HL-60 (cell line): ENCODE data around the gene ZNF22.

Experiments used
- DNase-seq, 2 experiments: peaks; one replicate each; pipeline ENCODE4 v3.0.0-alpha.2; 2010 to 2020; ENCODE audit warnings: low read depth in 1 of 2, low spot score in 1 of 2
- H3K27ac ChIP-seq: fragments of 250-450 bp; sonication (Bioruptor Pico); replicated peaks from 2 replicates; pipeline ENCODE4 v1.5.1; 2020; ENCODE audit warnings: mild to moderate bottlenecking, moderate library complexity
- H3K27me3 ChIP-seq: fragments of 250-450 bp; sonication (Bioruptor Pico); 2 replicates; pipeline ENCODE4 v1.5.1; 2021; ENCODE audit warnings: mild to moderate bottlenecking, moderate library complexity; ENCODE audit not compliant: insufficient read depth, poor library complexity, severe bottlenecking
- H3K4me3 ChIP-seq: replicated peaks from 2 replicates; pipeline ENCODE4 v1.5.1; 2011; ENCODE audit warnings: mild to moderate bottlenecking, control low read depth, low read length; ENCODE audit not compliant: insufficient read depth
- GABPA ChIP-seq: IDR thresholded peaks from 2 replicates; pipeline ENCODE4 v1.6.1; 2012; ENCODE audit warnings: low read depth
- POLR2AphosphoS5 ChIP-seq: IDR thresholded peaks from 2 replicates; pipeline ENCODE4 v1.6.1; 2012; ENCODE audit warnings: low read depth
- SPI1 ChIP-seq: IDR thresholded peaks from 2 replicates; pipeline ENCODE4 v1.6.1; 2012; ENCODE audit warnings: low read depth, mild to moderate bottlenecking, borderline replicate concordance
- TF ChIP-seq, protein P1 (sequence below): IDR thresholded peaks from one replicate; pipeline ENCODE4 v1.5.1; 2011; ENCODE audit warnings: low read length, control low read depth, inconsistent platforms; ENCODE audit not compliant: insufficient read depth
- TF ChIP-seq, protein P2 (sequence below): IDR thresholded peaks from 2 replicates; pipeline ENCODE4 v1.6.1; 2012; ENCODE audit warnings: low read depth; ENCODE audit not compliant: insufficient replicate concordance

ZNF22 gene

DNA sequence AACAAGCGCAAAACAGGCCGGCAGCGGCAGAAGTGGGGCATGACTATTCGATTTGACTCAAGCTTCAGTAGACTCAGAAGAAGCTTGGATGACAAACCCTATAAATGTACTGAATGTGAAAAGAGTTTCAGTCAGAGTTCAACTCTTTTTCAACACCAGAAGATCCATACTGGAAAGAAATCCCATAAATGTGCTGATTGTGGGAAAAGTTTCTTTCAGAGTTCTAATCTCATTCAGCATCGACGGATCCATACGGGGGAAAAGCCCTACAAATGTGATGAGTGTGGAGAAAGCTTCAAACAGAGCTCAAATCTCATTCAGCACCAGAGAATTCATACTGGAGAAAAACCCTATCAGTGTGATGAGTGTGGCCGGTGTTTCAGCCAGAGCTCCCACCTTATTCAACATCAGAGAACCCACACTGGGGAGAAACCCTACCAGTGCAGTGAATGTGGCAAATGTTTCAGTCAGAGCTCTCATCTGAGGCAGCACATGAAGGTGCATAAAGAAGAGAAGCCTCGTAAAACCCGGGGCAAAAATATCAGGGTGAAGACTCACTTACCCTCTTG lies 2.8 kb downstream of the ZNF22 start:
- Histone ChIP-seq H3K4me3 (no peak overlapping the region), H3K27me3 (no peaks in the 10 kb centered on the region), H3K27ac (no peak overlapping the region)
- TF ChIP-seq POLR2AphosphoS5 (no peak), GABPA (no peak), SPI1 (no peak)
- TF ChIP-seq, protein P1, sequence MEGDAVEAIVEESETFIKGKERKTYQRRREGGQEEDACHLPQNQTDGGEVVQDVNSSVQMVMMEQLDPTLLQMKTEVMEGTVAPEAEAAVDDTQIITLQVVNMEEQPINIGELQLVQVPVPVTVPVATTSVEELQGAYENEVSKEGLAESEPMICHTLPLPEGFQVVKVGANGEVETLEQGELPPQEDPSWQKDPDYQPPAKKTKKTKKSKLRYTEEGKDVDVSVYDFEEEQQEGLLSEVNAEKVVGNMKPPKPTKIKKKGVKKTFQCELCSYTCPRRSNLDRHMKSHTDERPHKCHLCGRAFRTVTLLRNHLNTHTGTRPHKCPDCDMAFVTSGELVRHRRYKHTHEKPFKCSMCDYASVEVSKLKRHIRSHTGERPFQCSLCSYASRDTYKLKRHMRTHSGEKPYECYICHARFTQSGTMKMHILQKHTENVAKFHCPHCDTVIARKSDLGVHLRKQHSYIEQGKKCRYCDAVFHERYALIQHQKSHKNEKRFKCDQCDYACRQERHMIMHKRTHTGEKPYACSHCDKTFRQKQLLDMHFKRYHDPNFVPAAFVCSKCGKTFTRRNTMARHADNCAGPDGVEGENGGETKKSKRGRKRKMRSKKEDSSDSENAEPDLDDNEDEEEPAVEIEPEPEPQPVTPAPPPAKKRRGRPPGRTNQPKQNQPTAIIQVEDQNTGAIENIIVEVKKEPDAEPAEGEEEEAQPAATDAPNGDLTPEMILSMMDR: no peak
- TF ChIP-seq, protein P2, sequence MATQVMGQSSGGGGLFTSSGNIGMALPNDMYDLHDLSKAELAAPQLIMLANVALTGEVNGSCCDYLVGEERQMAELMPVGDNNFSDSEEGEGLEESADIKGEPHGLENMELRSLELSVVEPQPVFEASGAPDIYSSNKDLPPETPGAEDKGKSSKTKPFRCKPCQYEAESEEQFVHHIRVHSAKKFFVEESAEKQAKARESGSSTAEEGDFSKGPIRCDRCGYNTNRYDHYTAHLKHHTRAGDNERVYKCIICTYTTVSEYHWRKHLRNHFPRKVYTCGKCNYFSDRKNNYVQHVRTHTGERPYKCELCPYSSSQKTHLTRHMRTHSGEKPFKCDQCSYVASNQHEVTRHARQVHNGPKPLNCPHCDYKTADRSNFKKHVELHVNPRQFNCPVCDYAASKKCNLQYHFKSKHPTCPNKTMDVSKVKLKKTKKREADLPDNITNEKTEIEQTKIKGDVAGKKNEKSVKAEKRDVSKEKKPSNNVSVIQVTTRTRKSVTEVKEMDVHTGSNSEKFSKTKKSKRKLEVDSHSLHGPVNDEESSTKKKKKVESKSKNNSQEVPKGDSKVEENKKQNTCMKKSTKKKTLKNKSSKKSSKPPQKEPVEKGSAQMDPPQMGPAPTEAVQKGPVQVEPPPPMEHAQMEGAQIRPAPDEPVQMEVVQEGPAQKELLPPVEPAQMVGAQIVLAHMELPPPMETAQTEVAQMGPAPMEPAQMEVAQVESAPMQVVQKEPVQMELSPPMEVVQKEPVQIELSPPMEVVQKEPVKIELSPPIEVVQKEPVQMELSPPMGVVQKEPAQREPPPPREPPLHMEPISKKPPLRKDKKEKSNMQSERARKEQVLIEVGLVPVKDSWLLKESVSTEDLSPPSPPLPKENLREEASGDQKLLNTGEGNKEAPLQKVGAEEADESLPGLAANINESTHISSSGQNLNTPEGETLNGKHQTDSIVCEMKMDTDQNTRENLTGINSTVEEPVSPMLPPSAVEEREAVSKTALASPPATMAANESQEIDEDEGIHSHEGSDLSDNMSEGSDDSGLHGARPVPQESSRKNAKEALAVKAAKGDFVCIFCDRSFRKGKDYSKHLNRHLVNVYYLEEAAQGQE: no peak
- DNase-seq: no peak

DNA sequence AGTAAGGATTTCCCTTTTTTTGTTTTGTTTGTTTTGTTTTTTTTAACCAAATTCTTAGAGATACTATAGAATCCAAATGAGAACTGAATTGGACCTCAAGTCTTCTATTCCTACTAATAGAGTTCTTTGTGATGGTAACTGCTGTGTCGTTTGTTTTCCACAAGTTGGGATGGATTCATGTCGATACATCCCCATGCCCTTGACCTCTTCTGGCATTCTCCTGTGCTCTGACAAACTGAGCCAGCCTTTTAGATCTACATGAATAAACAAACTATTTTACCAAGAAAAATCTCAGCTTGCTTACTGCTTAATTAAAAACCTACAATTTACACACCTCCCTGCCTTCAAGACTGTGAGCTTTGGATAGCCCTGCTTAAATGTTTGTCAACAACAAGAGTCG lies 3.9 kb downstream of the ZNF22 start:
- Histone ChIP-seq H3K4me3 (no peak overlapping the region), H3K27me3 (no peaks in the 10 kb centered on the region), H3K27ac (no peak overlapping the region)
- no peak for DNase-seq
- no peak for TF ChIP-seq SPI1
- TF ChIP-seq, protein P1: no peak
- TF ChIP-seq, protein P2: no peak
- TF ChIP-seq GABPA: no peak
- TF ChIP-seq POLR2AphosphoS5: no peak

DNA sequence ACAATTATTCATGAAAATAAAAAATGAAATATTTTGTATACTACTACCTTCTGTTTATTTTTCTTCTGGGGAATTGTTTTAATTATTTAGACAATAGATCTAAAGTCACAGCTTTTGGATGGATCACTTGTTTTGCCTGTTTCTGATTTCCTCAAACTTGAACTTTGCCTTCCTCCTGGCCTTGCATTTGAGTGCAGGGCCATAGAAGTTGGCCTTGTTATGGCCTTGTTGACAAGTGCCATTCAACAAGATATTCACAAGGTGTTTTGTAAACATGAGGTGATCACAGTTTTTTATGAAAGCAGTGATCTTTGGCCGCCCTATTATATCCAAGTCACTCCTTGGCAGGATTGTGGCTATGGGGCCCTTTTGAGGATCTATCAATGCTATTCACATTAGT lies 4.6 kb downstream of the ZNF22 start:
- Histone ChIP-seq H3K27me3 (no peaks in the 10 kb centered on the region), H3K4me3 (no peak overlapping the region), H3K27ac (no peak overlapping the region)
- no peak for DNase-seq
- TF ChIP-seq, protein P2: no peak
- TF ChIP-seq, protein P1: no peak
- TF ChIP-seq POLR2AphosphoS5: no peak
- TF ChIP-seq GABPA: no peak
- TF ChIP-seq SPI1: no peak
